GM21723 (cell line): ENCODE results near the gene CDC42EP3.

Experiments used
- ATAC-seq: cut with Tn5 transposase; IDR thresholded peaks from one replicate; pipeline ENCODE4 v1.9.1; 2021; ENCODE audit warnings: mild to moderate bottlenecking, moderate library complexity; ENCODE audit not compliant: unreplicated experiment

Gene CDC42EP3

GRCh38 chr2:37683921-37684780, 12.7 kb upstream of the CDC42EP3 start:
- ATAC-seq = no peak

GRCh38 chr2:37683241-37683640, 11.8 kb upstream of the CDC42EP3 start:
- no peak for ATAC-seq

- no peak for ATAC-seq
Observed at GRCh38 chr2:37682473-37682872, 11.0 kb upstream of the CDC42EP3 start.

GRCh38 chr2:37681587-37681986, 10.1 kb upstream of the CDC42EP3 start:
- no peak for ATAC-seq

GRCh38 chr2:37679072-37679695, 7.7 kb upstream of the CDC42EP3 start:
- no peak for ATAC-seq

DNA sequence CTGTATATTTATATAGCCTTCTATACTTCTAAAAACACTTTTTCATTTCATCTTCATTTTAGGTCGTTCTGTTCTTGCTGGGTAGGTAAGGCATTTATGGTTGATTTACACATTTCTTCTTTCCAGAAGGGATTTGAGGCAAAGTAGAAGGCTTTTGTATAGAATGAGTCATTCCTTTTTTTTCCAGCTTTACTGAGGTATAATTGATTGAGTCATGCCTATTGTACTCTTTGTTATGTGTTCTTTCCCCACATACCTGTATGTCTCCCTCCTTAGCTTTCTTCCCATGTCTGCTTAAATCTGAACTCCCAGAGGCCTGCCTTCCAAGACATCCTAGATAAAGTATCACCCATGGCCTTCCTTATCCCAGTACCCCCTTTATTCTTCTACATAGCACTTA, 4.8 kb upstream of the CDC42EP3 start:
- ATAC-seq = no peak

DNA sequence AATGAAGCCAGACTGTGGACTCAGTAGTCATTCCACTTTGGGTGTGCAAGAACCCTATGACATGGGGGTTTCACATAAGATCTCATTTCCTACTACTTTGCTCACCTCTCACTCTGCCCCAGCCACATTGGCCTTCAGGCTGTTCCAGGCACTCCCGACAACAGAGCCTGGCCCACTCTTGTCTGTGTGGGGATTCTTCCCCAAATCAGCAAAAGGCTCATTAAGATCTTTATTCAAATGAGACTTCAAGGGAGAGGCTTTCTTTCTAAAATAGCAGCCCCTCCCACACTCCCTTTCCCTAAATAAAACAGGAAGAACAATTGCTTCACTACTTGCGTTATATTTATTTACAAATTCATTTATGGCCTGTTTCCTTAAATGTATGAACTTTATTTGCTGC, 3.5 kb upstream of the CDC42EP3 start:
- no peak for ATAC-seq

DNA sequence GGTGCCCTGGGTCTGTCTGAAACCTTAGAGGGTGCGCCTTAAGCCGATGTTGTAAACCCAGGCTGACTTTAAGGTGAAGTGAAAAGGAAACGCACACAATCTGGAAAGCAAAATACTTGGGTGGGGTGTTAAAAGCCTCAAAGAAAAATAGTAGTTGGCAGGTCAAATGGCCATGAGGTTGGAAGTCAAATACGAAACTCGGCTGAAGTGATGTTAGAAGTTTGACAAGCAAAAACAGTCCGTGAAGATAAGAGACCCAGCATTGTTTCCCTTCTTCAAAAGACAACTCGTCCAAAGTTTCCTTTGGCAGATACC, 1.4 kb upstream of the CDC42EP3 start:
- no peak for ATAC-seq

GRCh38 chr2:37672104-37672869, 845 bp upstream of the CDC42EP3 start:
- ATAC-seq = peak; percentile 47

GRCh38 chr2:37671816-37672103, 318 bp upstream of the CDC42EP3 start:
- peak; percentile 18 for ATAC-seq

GRCh38 chr2:37670378-37671008, 949 bp downstream of the CDC42EP3 start:
- ATAC-seq = no peak

DNA sequence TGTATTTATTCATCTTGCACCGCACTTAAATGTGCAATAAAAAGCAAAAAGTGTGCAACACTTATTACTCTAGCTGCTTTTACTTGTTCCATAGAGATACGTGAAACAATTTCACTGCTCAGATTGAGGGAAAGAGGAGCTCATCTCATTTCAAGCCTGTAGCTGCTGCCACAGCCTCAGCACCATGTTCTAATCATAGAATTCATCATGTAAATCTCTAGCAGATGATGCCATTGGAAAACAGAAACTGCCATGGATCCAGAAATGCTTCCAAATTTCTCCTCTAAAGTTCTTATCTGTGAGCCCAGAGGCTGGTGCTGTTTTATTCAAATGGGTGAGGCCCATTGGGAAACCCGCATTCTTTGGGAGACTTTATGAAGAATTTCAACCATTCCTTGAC, 2.0 kb downstream of the CDC42EP3 start:
- ATAC-seq = no peak

- no peak for ATAC-seq
Observed at GRCh38 chr2:37667704-37668103, 3.7 kb downstream of the CDC42EP3 start.

GRCh38 chr2:37666772-37667171, 4.7 kb downstream of the CDC42EP3 start:
- ATAC-seq = no peak

- ATAC-seq = no peak
Observed at GRCh38 chr2:37665604-37666362, 5.7 kb downstream of the CDC42EP3 start.

GRCh38 chr2:37665043-37665442, 6.4 kb downstream of the CDC42EP3 start:
- no peak for ATAC-seq

GRCh38 chr2:37664231-37664643, 7.2 kb downstream of the CDC42EP3 start:
- no peak for ATAC-seq

GRCh38 chr2:37663390-37663789, 8.1 kb downstream of the CDC42EP3 start:
- ATAC-seq = no peak

- ATAC-seq = no peak
Observed at GRCh38 chr2:37659723-37660122, 11.7 kb downstream of the CDC42EP3 start.

DNA sequence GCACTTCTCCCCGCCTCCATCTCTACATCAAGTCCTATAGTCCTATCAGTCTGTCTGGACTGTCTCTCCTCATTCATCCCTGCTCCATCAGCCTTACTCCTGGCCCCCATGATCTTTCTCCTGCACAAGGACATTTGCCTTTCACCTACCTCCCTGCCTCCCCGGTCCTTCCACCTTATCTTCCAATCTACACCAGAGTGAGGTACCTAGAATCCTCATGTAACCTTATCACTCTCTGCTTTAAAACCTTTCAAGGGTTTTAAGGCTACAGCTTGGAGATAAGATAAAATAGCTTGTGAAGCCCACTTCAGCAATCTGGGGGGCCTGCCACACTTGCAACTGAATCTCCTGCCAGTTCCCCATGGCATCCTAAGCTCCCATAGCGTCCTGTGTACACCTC, 12.8 kb downstream of the CDC42EP3 start:
- no peak for ATAC-seq

- ATAC-seq = no peak
Observed at GRCh38 chr2:37657471-37657870, 14.0 kb downstream of the CDC42EP3 start.
